Upper lobe of left lung (tissue), 6 donors: ENCODE results near the gene CC2D1B. TPM values are rescaled to one million over a fixed set of nuclear protein-coding genes. Genes with fewer than 3 reads are reported as not detected.

Experiments used
- ATAC-seq, 2 donors: fragments of 200-7000 bp; cut with Tn5 transposase; one replicate each; pipeline ENCODE4 v1.9.1; 2022; ENCODE audit warnings: mild to moderate bottlenecking in 2 of 2, moderate library complexity in 2 of 2; ENCODE audit not compliant: low FRiP score in 2 of 2
- DNase-seq, 2 donors: peaks; one replicate each; pipeline ENCODE4 v3.0.0-alpha.2; 2019 to 2020
- H3K27ac ChIP-seq, 4 donors: fragments of 200-600 bp; sonication (generic); one replicate each; pipeline ENCODE4 v1.5.1; 2016 to 2019
- H3K27me3 ChIP-seq, 4 donors: fragments of 200-600 bp; sonication (generic); one replicate each; pipeline ENCODE4 v1.5.1; 2017 to 2019
- H3K36me3 ChIP-seq, 4 donors: fragments of 200-600 bp; sonication (generic); one replicate each; pipeline ENCODE4 v1.5.1; 2016 to 2019
- H3K4me1 ChIP-seq, 4 donors: fragments of 200-600 bp; sonication (generic); one replicate each; pipeline ENCODE4 v1.5.1; 2018 to 2019
- H3K4me3 ChIP-seq, 4 donors: fragments of 200-600 bp; sonication (generic); one replicate each; pipeline ENCODE4 v1.5.1; 2017 to 2019; ENCODE audit warnings: mild to moderate bottlenecking in 2 of 4, moderate library complexity in 1 of 4
- H3K9me3 ChIP-seq, 4 donors: fragments of 200-600 bp; sonication (generic); one replicate each; pipeline ENCODE4 v1.5.1; 2018 to 2019
- EP300 ChIP-seq, 4 donors: sonication (generic); formaldehyde crosslinking; IDR thresholded peaks; one replicate each; pipeline ENCODE4 v1.5.1; 2017; ENCODE audit warnings: antibody characterized with exemption in 4 of 4, control low read depth in 2 of 4
- POLR2A ChIP-seq, 4 donors: fragments of 450-650 bp; IDR thresholded peaks; one replicate each; pipeline ENCODE4 v1.5.1; 2016 to 2017; ENCODE audit warnings: antibody characterized with exemption in 4 of 4, mild to moderate bottlenecking in 2 of 4
- POLR2AphosphoS5 ChIP-seq, 2 donors: sonication (generic); formaldehyde crosslinking; IDR thresholded peaks; one replicate each; pipeline ENCODE4 v1.5.1; 2017; ENCODE audit warnings: antibody characterized with exemption in 2 of 2
- WGBS, 2 donors: methylation state at CpG; one replicate each; pipeline ENCODE4 v1.1.5; 2017 to 2018; 5-methylcytosine and 5-hydroxymethylcytosine counted together
- total RNA-seq, 6 donors: library from RNA; depleted of rRNA in 4 of 6; stranded (reverse); fragments of >200 nt in 4 of 6; gene quantifications; one replicate each; pipeline versions ENCODE4 v1.1.0 to v1.2.1, GENCODE V29; 2016 to 2021
- TF ChIP-seq, protein P1 (sequence below), 6 experiments: fragments of 450-650 bp in 4 of 6; fragments of 200-600 bp in 2 of 6; sonication (generic) in 2 of 6; IDR thresholded peaks; one replicate each; pipeline ENCODE4 v1.5.1; 2016 to 2019; ENCODE audit warnings: antibody characterized with exemption in 6 of 6
- donor health status: DM: no; HTN: no; CAD: no; lungs with moderate emphysema.
- donor health status: DM: no; HTN: yes; CAD: no; lungs with severe emphysema.

The CC2D1B gene
- total RNA-seq, 6 donors from 2014 or later = 40.8 to 77.2 (median 63.3) TPM

DNA sequence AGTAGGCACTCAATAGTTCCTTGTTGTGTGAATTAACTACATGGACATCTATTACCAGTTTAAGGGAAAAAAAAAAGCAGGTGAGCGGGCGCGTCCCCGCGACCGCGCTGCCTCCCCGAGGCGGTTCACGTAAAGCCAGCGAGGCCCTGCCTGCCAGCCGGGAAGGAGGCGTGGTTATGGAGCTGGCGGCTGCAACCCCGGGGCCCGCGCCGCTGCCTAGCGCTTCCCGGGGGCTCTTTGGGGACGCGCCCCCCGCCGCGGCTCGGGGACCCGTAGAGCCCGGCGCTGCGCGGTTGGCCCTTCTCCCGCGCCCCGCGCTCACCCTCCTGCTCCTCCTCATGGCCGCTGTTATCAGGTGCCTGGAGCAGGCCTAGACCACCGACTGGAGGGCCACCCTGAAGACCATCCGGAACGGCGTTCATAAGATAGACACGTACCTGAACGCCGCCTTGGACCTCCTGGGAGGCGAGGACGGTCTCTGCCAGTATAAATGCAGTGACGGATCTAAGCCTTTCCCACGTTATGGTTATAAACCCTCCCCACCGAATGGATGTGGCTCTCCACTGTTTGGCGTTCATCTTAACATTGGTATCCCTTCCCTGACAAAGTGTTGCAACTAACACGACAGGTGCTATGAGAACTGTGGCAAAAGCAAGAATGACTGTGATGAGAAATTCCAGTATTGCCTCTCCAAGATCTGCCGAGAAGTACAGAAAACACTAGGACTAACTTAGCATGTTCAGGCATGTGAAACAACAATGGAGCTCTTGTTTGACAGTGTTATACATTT, 2.6 kb upstream of the CC2D1B start:
- Histone ChIP-seq H3K36me3 (peaks cover 0 to 7% (median 0%) of the 10 kb centered on the region in 4 donors), H3K4me3 (peak overlapping the region in 3 of 4 donors; percentile 42 to 56 (median 48)), H3K27me3 (no peaks in the 10 kb centered on the region), H3K9me3 (no peaks in the 10 kb centered on the region), H3K27ac (peak overlapping the region in 2 of 4 donors; percentile 26 to 52), H3K4me1 (peaks cover 18 to 30% (median 20%) of the 10 kb centered on the region in 4 donors)
- 14 to 22% methylated on average over 18 to 38 of the region's 51 CpGs for whole genome bisulfite sequencing, 2 donors
- DNase-seq (peak; percentile 81 to 90), ATAC-seq (no peak)
- TF ChIP-seq POLR2A (IDR thresholded peaks at IDR 0.05) = peak in 1 of 4 donors; percentile 32
- TF ChIP-seq, protein P1, sequence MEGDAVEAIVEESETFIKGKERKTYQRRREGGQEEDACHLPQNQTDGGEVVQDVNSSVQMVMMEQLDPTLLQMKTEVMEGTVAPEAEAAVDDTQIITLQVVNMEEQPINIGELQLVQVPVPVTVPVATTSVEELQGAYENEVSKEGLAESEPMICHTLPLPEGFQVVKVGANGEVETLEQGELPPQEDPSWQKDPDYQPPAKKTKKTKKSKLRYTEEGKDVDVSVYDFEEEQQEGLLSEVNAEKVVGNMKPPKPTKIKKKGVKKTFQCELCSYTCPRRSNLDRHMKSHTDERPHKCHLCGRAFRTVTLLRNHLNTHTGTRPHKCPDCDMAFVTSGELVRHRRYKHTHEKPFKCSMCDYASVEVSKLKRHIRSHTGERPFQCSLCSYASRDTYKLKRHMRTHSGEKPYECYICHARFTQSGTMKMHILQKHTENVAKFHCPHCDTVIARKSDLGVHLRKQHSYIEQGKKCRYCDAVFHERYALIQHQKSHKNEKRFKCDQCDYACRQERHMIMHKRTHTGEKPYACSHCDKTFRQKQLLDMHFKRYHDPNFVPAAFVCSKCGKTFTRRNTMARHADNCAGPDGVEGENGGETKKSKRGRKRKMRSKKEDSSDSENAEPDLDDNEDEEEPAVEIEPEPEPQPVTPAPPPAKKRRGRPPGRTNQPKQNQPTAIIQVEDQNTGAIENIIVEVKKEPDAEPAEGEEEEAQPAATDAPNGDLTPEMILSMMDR (IDR thresholded peaks at IDR 0.05) = no peak
- TF ChIP-seq POLR2AphosphoS5 (IDR thresholded peaks at IDR 0.05) = no peak
- no peak for TF ChIP-seq EP300 (IDR thresholded peaks at IDR 0.05)

DNA sequence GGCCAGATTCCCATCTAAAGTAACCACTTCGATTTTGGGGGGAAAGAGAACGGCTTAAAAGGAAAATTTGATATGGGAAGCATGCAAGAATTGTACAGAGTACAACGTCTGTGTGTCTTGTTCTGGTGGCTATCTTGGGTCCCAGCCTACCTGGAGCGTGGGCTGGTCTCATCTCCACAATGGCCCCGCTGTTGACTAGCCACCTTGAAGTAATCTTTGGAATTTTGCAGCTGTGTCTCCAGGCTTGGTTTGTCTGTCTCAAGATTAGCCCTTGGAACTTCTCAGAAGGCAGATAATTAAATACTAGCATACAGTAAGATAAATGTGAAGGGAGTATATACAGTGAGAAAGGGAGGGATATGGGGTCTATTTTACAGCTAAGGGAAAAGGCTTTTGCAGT, 1.3 kb upstream of the CC2D1B start:
- DNase-seq (no peak), ATAC-seq (no peak)
- 90 to 92% methylated on average over 5 of the region's 5 CpGs for WGBS, 2 donors
- TF ChIP-seq POLR2AphosphoS5 (IDR thresholded peaks at IDR 0.05) (no peak), POLR2A (IDR thresholded peaks at IDR 0.05) (no peak), EP300 (IDR thresholded peaks at IDR 0.05) (no peak)
- TF ChIP-seq, protein P1 (IDR thresholded peaks at IDR 0.05) = no peak
- no peak overlapping the region for H3K27ac ChIP-seq
- no peak overlapping the region for H3K4me3 ChIP-seq
- no peaks in the 10 kb centered on the region for H3K27me3 ChIP-seq
- H3K4me1 ChIP-seq = peaks cover 18 to 30% (median 20%) of the 10 kb centered on the region in 4 donors
- peaks cover 6 to 18% (median 8%) of the 10 kb centered on the region in 4 donors for H3K36me3 ChIP-seq
- no peaks in the 10 kb centered on the region for H3K9me3 ChIP-seq

DNA sequence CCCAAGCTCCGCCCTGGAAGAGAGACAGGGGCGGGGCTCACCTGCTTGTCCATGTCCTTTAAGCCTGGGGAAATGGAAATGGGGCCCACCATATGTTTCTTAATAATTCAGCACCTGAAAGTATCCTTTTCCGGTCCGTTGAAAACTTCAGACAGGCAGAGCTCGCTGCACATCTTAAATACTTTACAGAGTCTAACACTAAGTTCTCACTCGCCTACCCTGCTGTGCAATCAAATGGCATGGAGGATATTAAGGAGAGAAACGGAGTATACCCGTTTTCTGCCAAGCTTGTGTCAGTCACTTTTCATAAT, 467 bp upstream of the CC2D1B start:
- ATAC-seq (no peak), DNase-seq (no peak)
- Histone ChIP-seq H3K9me3 (no peaks in the 10 kb centered on the region), H3K36me3 (peaks cover 6 to 26% (median 16%) of the 10 kb centered on the region in 4 donors), H3K4me1 (peaks cover 18 to 30% (median 20%) of the 10 kb centered on the region in 4 donors), H3K4me3 (peak overlapping the region in 3 of 4 donors; percentile 67 to 94 (median 67)), H3K27me3 (no peaks in the 10 kb centered on the region), H3K27ac (peak overlapping the region in 3 of 4 donors; percentile 93 to 97 (median 93))
- TF ChIP-seq POLR2A (IDR thresholded peaks at IDR 0.05) (no peak), EP300 (IDR thresholded peaks at IDR 0.05) (no peak), POLR2AphosphoS5 (IDR thresholded peaks at IDR 0.05) (no peak)
- TF ChIP-seq, protein P1 (IDR thresholded peaks at IDR 0.05) = no peak
- 17 to 20% methylated on average over 8 of the region's 8 CpGs for WGBS, 2 donors

DNA sequence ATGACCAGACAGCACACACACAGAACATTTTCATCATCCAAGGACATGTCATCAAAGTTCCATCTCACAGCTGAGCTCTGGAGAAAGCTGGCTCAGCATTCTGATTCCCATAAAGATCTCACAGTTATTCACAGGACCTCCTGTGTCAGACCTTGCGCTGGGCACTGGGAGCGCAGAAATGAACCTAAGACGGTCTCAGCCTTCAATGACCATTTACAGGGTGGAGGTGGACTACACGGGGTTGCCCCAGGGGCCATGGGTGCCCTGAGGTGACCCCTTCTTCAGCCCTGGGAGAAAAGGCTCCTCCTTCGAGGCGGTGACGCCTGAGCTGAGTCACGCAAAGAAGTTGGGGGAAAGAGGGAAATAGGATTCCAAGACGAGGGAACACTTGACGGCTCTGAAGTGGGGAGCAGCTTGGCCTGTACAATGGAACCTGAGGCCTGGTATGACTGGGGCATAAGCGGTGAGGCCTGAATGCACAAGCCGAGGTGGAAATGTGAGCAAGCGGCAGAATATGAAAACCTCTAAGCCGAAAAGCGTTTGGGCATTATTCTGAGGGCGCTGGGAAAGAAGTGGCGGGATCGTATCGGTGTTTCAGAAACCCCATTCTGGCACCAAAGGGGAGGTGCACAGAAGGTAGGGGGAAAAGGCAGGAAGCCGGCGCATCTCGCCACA, 797 bp downstream of the CC2D1B start:
- H3K9me3 ChIP-seq = no peaks in the 10 kb centered on the region
- TF ChIP-seq POLR2A (IDR thresholded peaks at IDR 0.05) (no peak), EP300 (IDR thresholded peaks at IDR 0.05) (peak in 1 of 4 donors; percentile 15), POLR2AphosphoS5 (IDR thresholded peaks at IDR 0.05) (peak in 1 of 2 donors; percentile 62)
- TF ChIP-seq, protein P1 (IDR thresholded peaks at IDR 0.05) = no peak
- no peaks in the 10 kb centered on the region for H3K27me3 ChIP-seq
- H3K27ac ChIP-seq = peak overlapping the region; percentile 93 to 97 (median 95)
- peak; percentile 58 to 75 for ATAC-seq
- peaks cover 17 to 39% (median 28%) of the 10 kb centered on the region in 4 donors for H3K36me3 ChIP-seq
- peaks cover 18 to 30% (median 20%) of the 10 kb centered on the region in 4 donors for H3K4me1 ChIP-seq
- 8 to 9% methylated on average over 21 to 22 of the region's 22 CpGs for WGBS, 2 donors
- peak in 1 of 2 donors; percentile 88 for DNase-seq
- peak overlapping the region; percentile 67 to 94 (median 80) for H3K4me3 ChIP-seq
